ENCODE data around the gene SIGLEC10. TPM values are rescaled to one million over a fixed set of nuclear protein-coding genes. Genes with fewer than 3 reads are reported as not detected.

SIGLEC10 gene
- total and polyA plus RNA-seq, 2 of the 4 experiments (the other 2 are of a cell fraction) = not detected

- no peak overlapping the region for H2BK5ac ChIP-seq (ENCODE audit: low read depth, low read length, poor library complexity, severe bottlenecking)
- H3K79me1 ChIP-seq (ENCODE audit: low read depth in 1 of 2, low read length in 2 of 2) = no peaks in the 10 kb centered on the region
- H2AK5ac ChIP-seq (ENCODE audit: low read depth, low read length) = no peak overlapping the region
- H4K5ac ChIP-seq (ENCODE audit: low read depth, low read length) = no peak overlapping the region
- H2BK120ac ChIP-seq (ENCODE audit: low read depth, low read length) = no peak overlapping the region
- H2AFZ ChIP-seq (replicated peaks; ENCODE audit: low read length, poor library complexity) = no peak overlapping the region
- no peak overlapping the region for H4K91ac ChIP-seq (ENCODE audit: insufficient read depth, low read depth, low read length)
- no peak overlapping the region for H3K4me2 ChIP-seq (ENCODE audit: low read depth, low read length)
- H4K8ac ChIP-seq (ENCODE audit: low read depth in 2 of 2, low read length in 2 of 2) = no peak overlapping the region
- H3K14ac ChIP-seq (replicated peaks; ENCODE audit: low read depth, low read length) = no peak overlapping the region
- H3K56ac ChIP-seq (ENCODE audit: extremely low read depth, insufficient read depth, low read length) = no peak overlapping the region
- no peak overlapping the region for H2BK15ac ChIP-seq (ENCODE audit: low read depth, low read length)
- DNase-seq = no peak
- WGBS, 2 experiments (ENCODE audit: extremely low coverage in 2 of 2, insufficient read length in 1 of 2) = 24% methylated on average over 4 of the region's 14 CpGs; no CpG with 5 or more reads in 1 of the 2 experiments
- peaks cover 2% of the 10 kb centered on the region; the same call in 1 of the 2 replicates for H3K9me3 ChIP-seq (ENCODE audit: control insufficient read depth, insufficient read depth, low read length)
- TF ChIP-seq MXI1 (IDR thresholded peaks at IDR 0.05; ENCODE audit: borderline replicate concordance, low read depth, low read length) (no peak), MAFK (IDR thresholded peaks at IDR 0.05; ENCODE audit: low read depth, low read length) (no peak), RCOR1 (IDR thresholded peaks at IDR 0.05; ENCODE audit: insufficient replicate concordance, low read length) (no peak), FOS (IDR thresholded peaks at IDR 0.05; ENCODE audit: low read depth, low read length) (no peak), BHLHE40 (IDR thresholded peaks at IDR 0.05; ENCODE audit: low read depth, low read length) (no peak), NFE2L2 (IDR thresholded peaks at IDR 0.05; ENCODE audit: low read depth, low read length) (no peak), CHD1 (IDR thresholded peaks at IDR 0.05; ENCODE audit: low read depth, low read length) (no peak), RAD21 (IDR thresholded peaks at IDR 0.05; ENCODE audit: low read length) (no peak), POLR2A (IDR thresholded peaks at IDR 0.05; ENCODE audit: low read depth, low read length) (no peak), SMC3 (IDR thresholded peaks at IDR 0.05; ENCODE audit: low read depth, low read length) (no peak), ELK1 (IDR thresholded peaks at IDR 0.05; ENCODE audit: borderline replicate concordance, low read depth, low read length) (no peak), CTCF (conservative IDR thresholded peaks at IDR 0.05; ENCODE audit: low read depth, low read length) (no peak), MAZ (IDR thresholded peaks at IDR 0.05; ENCODE audit: borderline replicate concordance, low read depth, low read length) (no peak), CEBPB (IDR thresholded peaks at IDR 0.05; ENCODE audit: low read depth, low read length) (no peak)
- no peak for ATAC-seq (ENCODE audit: low read depth)
- POLR2A ChIA-PET (ENCODE audit: unreplicated experiment) = no interaction called here
- no peak overlapping the region for H3K18ac ChIP-seq (ENCODE audit: low read depth, low read length)
- no peak overlapping the region for H2BK20ac ChIP-seq (ENCODE audit: low read depth, low read length)
- H3K9ac ChIP-seq (ENCODE audit: low read depth, low read length) = no peak overlapping the region
- no peak overlapping the region for H3K4ac ChIP-seq (ENCODE audit: low read depth, low read length)
- no peaks in the 10 kb centered on the region for H3K36me3 ChIP-seq (ENCODE audit: control insufficient read depth, insufficient read depth, low read length)
- no peaks in the 10 kb centered on the region for H3K9me1 ChIP-seq (ENCODE audit: insufficient read depth, low read length)
- no peak overlapping the region for H3K23ac ChIP-seq (ENCODE audit: low read depth, low read length)
- no peaks in the 10 kb centered on the region for H3K4me1 ChIP-seq (ENCODE audit: control insufficient read depth, insufficient read depth, low read length)
- H2AK9ac ChIP-seq (replicated peaks; ENCODE audit: low read depth, low read length, poor library complexity) = no peak overlapping the region
- no peaks in the 10 kb centered on the region for H3K27me3 ChIP-seq (ENCODE audit: control insufficient read depth, insufficient read depth, low read length)
- no peak overlapping the region for H3K27ac ChIP-seq (ENCODE audit: insufficient read depth, low read length)
- intact Hi-C loops (cut with micrococcal nuclease) = no loop called here
- in situ Hi-C loops (cut with MboI; ENCODE audit: low sequenced_read_pairs) = no loop called here
- H4K20me1 ChIP-seq (ENCODE audit: insufficient read depth, low read length) = no peaks in the 10 kb centered on the region
- CTCF ChIA-PET = no interaction called here
- BruUV-seq (replicated peaks) = no TSS peak
- H3K4me3 ChIP-seq (ENCODE audit: insufficient read depth, low read depth, low read length) = no peak overlapping the region
- dilution Hi-C loops (cut with HindIII; ENCODE audit: low sequenced_read_pairs, unreplicated experiment) = no loop called here
Observed at GRCh38 chr19:51458899-51459505, 41.6 kb upstream of the SIGLEC10 start.

All from IMR-90 (cell line).